Posterior vena cava (tissue), 2 donors: ENCODE results near the gene KIFC1. TPM values are rescaled to one million over a fixed set of nuclear protein-coding genes. Genes with fewer than 3 reads are reported as not detected.

Source experiments
- DNase-seq: peaks from one replicate; pipeline ENCODE4 v3.0.0-alpha.2; 2020; ENCODE audit warnings: low spot score
- intact Hi-C, 2 donors: fragments of 100-400 bp; cut with DNase I; formaldehyde crosslinking; loops; one replicate each; pipeline versions ENCODE4 v1.14.1 to v1.14.2; 2022 to 2023
- microRNA-seq, 2 donors: library from miRNA; unstranded; fragments of <30 nt; microRNA quantifications; one replicate each; pipeline ENCODE4 v1.2.0, GENCODE V29; 2020 to 2021; ENCODE audit warnings: borderline microRNAs expressed in 2 of 2
- total RNA-seq, 2 donors: library from RNA; stranded (reverse); fragmentation: NEBNext Ultra II Directional; extraction: Animal tissue kit (Norgen Biotek cat#: 25700); gene quantifications; one replicate each; pipeline ENCODE4 v1.2.1, GENCODE V29; 2021
- donor health status: DM: yes; HTN: yes; CAD: no.
- donor health status: DM: yes; HTN: yes; CAD: no.

Gene KIFC1
- total RNA-seq, 2 donors from 2014 or later: 0.29 to 1.0 TPM

DNA sequence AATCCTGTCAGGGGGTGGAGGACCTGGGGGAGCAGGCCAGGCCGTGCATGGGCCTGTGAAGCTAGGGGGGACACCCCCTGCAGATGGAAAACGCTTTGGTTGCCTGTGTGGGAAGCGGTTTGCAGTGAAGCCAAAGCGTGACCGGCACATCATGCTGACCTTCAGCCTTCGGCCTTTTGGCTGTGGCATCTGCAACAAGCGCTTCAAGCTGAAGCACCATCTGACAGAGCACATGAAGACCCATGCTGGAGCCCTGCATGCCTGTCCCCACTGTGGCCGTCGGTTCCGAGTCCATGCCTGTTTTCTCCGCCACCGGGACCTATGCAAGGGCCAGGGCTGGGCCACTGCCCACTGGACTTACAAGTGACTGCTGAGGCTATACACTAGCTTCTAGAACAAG is 64.5 kb downstream of the KIFC1 start:
- intact Hi-C loops: loop anchor here in 1 of 2 donors (1.0 kb wide), 1 partner anchor 27 kb away; no protein-coding TSS in a partner anchor
- DNase-seq: no peak

DNA sequence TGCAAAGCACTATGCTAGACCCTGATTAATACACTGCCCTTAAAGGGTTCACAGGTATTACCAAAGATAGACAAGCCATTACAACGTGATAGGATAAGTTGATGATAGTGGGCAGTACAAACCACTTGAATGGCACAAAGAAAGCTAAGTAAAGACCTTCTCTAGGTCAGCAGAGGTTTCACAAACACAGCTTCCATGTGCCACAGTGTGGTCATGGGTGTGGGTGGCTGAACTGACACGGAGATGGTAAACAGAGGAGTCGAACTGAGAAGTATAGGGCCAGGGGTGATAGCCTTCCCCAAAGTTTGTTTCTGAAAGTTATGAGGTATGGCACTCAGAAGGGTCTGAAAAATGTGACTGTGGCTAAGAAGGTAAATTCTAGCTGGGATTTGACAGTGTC is 67.1 kb downstream of the KIFC1 start:
- no peak for DNase-seq
- intact Hi-C loops: no loop called here

DNA sequence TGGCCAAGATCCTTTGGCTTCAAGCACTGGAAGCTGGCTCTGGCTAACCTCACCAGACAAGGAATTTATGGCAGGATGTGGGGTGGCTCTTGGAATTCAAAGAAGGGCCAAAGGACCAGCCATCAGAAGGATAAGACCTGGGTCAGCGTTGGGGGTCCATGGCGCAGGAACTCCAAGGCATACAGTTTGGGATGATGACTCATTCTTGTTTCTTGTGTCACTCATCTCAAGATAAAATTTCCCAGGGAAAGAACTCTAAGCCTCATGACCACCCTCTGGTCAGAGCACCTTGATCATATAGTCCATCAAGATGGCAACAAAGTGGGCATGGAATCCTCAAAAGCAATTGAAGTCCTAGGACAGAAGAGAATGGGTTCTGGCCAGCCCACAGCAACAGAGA is 67.6 kb downstream of the KIFC1 start:
- intact Hi-C loops: no loop called here
- DNase-seq: no peak

Small RNA genes within 50 kb of the gene (microRNA-seq; reads per million reads assigned to microRNA genes)
- 0 reads per million in 2 donors for gene MIR5004

Other genes starting within 250 kb of the KIFC1 start
- 1 to 10 TPM in 1 of 2 donors, under 1 TPM in 1; 0.43 to 1.0 TPM for gene COL11A2, start 199.4 kb upstream of the KIFC1 start, total RNA-seq
- gene RXRB, start 191.2 kb upstream of the KIFC1 start, total RNA-seq: 10 to 100 TPM; 31.3 to 31.7 TPM
- 10 to 100 TPM; 79.4 to 86.2 TPM for gene SLC39A7, start 191.0 kb upstream of the KIFC1 start, total RNA-seq
- gene HSD17B8, start 187.2 kb upstream of the KIFC1 start, total RNA-seq: 1 to 10 TPM; 2.8 to 4.0 TPM
- 10 to 100 TPM; 29.8 to 32.2 TPM for gene RING1, start 183.3 kb upstream of the KIFC1 start, total RNA-seq
- gene VPS52, start 119.9 kb upstream of the KIFC1 start, total RNA-seq: 10 to 100 TPM; 27.8 to 44.0 TPM
- gene RPS18, start 119.7 kb upstream of the KIFC1 start, total RNA-seq: 1,000 to 10,000 TPM; 1,709 to 1,844 TPM
- gene B3GALT4, start 114.7 kb upstream of the KIFC1 start, total RNA-seq: 10 to 100 TPM in 1 of 2 donors, 1 to 10 TPM in 1; 9.5 to 14.1 TPM
- 10 to 100 TPM; 31.7 to 40.3 TPM for gene WDR46, start 102.6 kb upstream of the KIFC1 start, total RNA-seq
- gene PFDN6, start 102.2 kb upstream of the KIFC1 start, total RNA-seq: 10 to 100 TPM; 29.1 to 31.0 TPM
- gene RGL2, start 92.9 kb upstream of the KIFC1 start, total RNA-seq: 10 to 100 TPM; 52.4 to 52.8 TPM
- 10 to 100 TPM; 57.7 to 65.8 TPM for gene TAPBP, start 77.7 kb upstream of the KIFC1 start, total RNA-seq
- 10 to 100 TPM; 15.7 to 17.0 TPM for gene ZBTB22, start 74.1 kb upstream of the KIFC1 start, total RNA-seq
- 10 to 100 TPM; 30.3 to 42.3 TPM for gene DAXX, start 68.9 kb upstream of the KIFC1 start, total RNA-seq
- 10 to 100 TPM; 46.3 to 67.6 TPM for gene PHF1, start 19.2 kb downstream of the KIFC1 start, total RNA-seq
- 100 to 1,000 TPM; 107 to 110 TPM for gene CUTA, start 26.3 kb downstream of the KIFC1 start, total RNA-seq
- gene SYNGAP1, start 28.2 kb downstream of the KIFC1 start, total RNA-seq: 10 to 100 TPM; 15.4 to 19.3 TPM
- 1 to 10 TPM; 3.9 to 5.0 TPM for gene ZBTB9, start 62.8 kb downstream of the KIFC1 start, total RNA-seq
- gene BAK1, start 188.5 kb downstream of the KIFC1 start, total RNA-seq: 10 to 100 TPM; 12.4 to 17.7 TPM
- 10 to 100 TPM; 15.6 to 17.1 TPM for gene ITPR3, start 229.5 kb downstream of the KIFC1 start, total RNA-seq